ENCODE data around the gene APLP2.
"Not testable (repeated sequence)": the region's sequence is repeated elsewhere in the genome, so short reads cannot be mapped to it uniquely, and the experiment has no call there.

The APLP2 gene

DNA sequence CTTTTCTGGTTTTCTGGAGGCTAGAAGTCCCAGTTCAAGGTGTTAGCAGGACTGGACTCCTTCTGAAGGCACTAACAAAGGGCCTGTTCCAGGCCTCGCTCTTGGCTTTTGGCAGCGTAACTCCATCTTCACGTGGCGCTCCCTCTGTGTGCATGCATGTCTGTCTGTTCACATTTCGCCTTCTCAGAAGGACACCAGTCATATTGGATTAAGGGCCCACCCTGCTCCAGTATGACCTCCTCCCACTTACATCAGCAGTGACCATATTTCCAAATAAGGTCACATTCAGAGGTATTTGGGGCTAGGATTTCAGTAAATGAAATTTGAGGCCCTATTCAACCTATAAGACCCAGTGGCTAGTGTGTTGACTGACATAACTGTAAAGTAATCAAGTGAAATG is 20.0 kb downstream of the APLP2 start:
- no peak for TF ChIP-seq ZFX (IDR thresholded peaks at IDR 0.05)
- TF ChIP-seq, protein P1, sequence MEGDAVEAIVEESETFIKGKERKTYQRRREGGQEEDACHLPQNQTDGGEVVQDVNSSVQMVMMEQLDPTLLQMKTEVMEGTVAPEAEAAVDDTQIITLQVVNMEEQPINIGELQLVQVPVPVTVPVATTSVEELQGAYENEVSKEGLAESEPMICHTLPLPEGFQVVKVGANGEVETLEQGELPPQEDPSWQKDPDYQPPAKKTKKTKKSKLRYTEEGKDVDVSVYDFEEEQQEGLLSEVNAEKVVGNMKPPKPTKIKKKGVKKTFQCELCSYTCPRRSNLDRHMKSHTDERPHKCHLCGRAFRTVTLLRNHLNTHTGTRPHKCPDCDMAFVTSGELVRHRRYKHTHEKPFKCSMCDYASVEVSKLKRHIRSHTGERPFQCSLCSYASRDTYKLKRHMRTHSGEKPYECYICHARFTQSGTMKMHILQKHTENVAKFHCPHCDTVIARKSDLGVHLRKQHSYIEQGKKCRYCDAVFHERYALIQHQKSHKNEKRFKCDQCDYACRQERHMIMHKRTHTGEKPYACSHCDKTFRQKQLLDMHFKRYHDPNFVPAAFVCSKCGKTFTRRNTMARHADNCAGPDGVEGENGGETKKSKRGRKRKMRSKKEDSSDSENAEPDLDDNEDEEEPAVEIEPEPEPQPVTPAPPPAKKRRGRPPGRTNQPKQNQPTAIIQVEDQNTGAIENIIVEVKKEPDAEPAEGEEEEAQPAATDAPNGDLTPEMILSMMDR (conservative IDR thresholded peaks at IDR 0.05), result no peak
- H3K27ac ChIP-seq, result no peak overlapping the region

GRCh38 chr11:130090517-130090916 is 20.8 kb downstream of the APLP2 start:
- not testable (repeated sequence) for H3K27ac ChIP-seq

GRCh38 chr11:130091169-130091568 is 21.5 kb downstream of the APLP2 start:
- H3K27ac ChIP-seq, result not testable (repeated sequence)

- H3K27ac ChIP-seq, result no peak overlapping the region
- no peak for TF ChIP-seq ZFX (IDR thresholded peaks at IDR 0.05)
- TF ChIP-seq, protein P1 (conservative IDR thresholded peaks at IDR 0.05), result no peak
Measured at GRCh38 chr11:130092661-130093060, 23.0 kb downstream of the APLP2 start.

DNA sequence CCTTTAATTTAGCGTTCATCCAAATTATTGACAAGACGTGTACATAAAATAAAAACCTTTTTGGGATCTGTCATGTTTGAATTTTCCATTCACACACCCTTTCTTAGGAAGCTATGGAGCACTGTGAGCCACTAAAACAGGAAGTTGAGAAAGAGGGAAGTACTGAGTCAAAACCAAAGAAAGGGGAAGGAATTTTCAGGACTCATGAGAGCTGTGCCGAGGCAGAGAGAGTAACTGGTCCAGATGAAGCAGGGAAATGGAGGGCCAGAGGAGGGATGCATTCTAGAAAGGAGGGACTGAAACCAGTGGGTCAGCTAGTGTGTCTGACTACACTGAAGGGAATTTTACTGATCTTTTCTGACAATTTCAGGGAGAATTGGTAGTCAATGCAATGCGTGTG is 24.9 kb downstream of the APLP2 start:
- no peak overlapping the region; the same call in 1 of the 2 replicates for H3K27ac ChIP-seq
- no peak for TF ChIP-seq ZFX (IDR thresholded peaks at IDR 0.05)
- TF ChIP-seq, protein P1 (conservative IDR thresholded peaks at IDR 0.05), result no peak

DNA sequence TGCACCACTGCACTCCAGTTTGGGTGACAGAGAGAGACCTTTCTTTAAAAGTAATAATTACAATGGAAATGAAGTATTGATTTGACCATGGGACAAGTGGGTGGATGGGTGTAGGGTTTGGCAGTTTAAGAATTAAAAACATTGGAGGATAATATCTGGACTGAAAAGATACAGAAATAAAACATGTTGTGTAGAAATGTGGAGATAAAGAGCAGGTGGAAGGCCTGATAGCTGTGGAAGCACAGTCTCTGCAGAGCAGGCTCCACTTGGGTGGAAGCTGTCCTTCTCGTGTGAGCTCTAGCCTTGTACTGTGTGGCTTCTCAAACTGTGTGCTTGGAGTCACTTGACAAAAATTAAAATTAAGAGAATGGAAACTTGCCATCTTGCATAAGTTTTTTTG is 25.6 kb downstream of the APLP2 start:
- no peak for TF ChIP-seq ZFX (IDR thresholded peaks at IDR 0.05)
- TF ChIP-seq, protein P1 (conservative IDR thresholded peaks at IDR 0.05), result no peak
- no peak overlapping the region; the same call in 1 of the 2 replicates for H3K27ac ChIP-seq

DNA sequence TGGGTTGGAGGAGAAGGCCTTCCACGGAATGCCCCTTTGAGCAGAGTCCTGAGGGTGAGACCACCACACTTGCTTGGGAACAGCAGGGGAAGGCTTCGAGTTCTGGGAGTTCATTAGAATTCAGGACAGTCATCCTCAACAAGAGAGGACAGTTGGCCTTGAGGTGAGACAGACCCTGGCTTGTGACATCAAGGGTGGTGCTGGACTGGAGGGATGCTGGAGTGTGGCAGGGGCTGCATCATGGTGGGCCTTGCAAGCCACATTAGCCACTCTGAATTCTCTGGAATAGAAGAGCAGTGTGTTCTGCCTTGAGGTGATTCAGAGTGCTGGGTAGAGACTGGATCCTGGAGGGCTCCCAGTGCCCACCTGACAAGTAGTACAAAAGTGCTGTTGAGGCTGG is 26.3 kb downstream of the APLP2 start:
- no peak overlapping the region for H3K27ac ChIP-seq
- TF ChIP-seq ZFX (IDR thresholded peaks at IDR 0.05), result no peak
- TF ChIP-seq, protein P1 (conservative IDR thresholded peaks at IDR 0.05), result no peak

DNA sequence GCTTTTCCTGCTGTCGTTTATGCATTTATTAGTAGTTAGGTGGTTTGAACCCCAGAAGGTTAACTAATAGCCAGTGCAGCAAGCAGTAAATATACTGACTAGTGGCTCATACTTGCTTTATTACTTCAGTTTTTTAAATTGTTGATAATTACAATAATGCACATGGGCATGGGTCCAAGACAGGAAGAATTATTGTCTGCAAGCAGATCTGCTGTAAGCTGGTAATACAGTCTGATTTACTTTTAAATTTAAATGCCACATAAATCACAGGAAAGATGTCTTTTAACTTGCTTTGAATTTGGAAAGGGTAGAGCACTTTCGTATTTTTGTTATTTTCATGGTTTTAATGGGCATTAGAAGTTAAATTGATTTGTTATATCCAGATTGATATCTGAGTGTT is 27.1 kb downstream of the APLP2 start:
- no peak overlapping the region for H3K27ac ChIP-seq

More for the DNA sequence above, 27.1 kb downstream of the APLP2 start:
- TF ChIP-seq, protein P1 (conservative IDR thresholded peaks at IDR 0.05), result no peak
- no peak for TF ChIP-seq ZFX (IDR thresholded peaks at IDR 0.05)

Data from C4-2B (cell line).